ENCODE measurements around the gene KCNAB1. TPM values are rescaled to one million over a fixed set of nuclear protein-coding genes. Genes with fewer than 3 reads are reported as not detected.
"Not testable (repeated sequence)": the region's sequence is repeated elsewhere in the genome, so short reads cannot be mapped to it uniquely, and the experiment has no call there.

KCNAB1 gene
- total RNA-seq, 1 donor from 2014 or later: not detected

DNA sequence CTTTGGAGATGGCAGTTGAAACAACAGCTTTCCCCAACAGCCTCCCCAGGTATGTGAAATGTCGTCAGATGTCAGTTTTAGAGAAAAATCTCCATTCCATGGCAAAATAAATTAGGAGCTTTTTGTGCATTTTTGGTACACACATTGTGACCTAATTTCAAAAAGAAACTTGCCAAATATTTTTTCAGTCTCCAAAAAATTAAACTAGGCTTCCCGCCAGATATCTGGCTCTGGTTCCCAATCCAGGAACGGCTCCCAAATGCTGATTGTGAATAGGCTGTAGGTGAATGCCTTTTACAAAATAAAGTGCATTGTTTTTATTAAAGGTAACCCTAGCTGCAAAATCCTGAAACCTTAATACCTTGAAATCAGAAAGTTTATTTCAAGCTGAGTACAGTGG, 10.9 kb downstream of the KCNAB1 start:
- H3K27me3 Mint-ChIP-seq: peaks cover 15% of the 10 kb centered on the region
- intact Hi-C loops (cut with micrococcal nuclease): no loop called here
- no peak overlapping the region for H3K4me3 Mint-ChIP-seq
- no peak for TF ChIP-seq CTCF (IDR thresholded peaks at IDR 0.05)
- no peaks in the 10 kb centered on the region for H3K9me3 Mint-ChIP-seq
- no peak overlapping the region for H3K27ac Mint-ChIP-seq
- no peaks in the 10 kb centered on the region for H3K4me1 Mint-ChIP-seq
- CTCF ChIA-PET: no interaction called here
- H3K36me3 Mint-ChIP-seq (ENCODE audit: low read depth): no peaks in the 10 kb centered on the region
- ATAC-seq (ENCODE audit: low read depth) (no peak), DNase-seq (no peak)
- POLR2A ChIA-PET: no interaction called here

DNA sequence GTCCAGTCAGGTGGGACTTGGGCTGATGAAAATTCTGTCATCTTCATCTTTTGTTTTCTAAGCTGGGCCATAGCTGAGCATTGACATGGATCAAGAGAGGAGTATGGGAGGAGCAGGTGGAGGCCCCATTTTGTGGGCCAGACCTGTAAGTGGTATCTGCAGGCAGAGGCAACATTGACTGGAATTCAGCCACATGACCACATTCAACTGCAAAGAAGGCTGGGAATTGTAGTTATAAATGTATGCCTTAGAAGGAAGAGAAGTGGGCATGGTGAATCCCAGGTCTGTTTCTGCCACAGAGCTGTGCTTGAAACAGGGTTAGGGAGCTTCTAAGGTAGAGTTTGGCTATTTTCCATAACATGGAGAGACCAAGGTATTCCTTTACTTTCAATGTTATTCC, 11.4 kb downstream of the KCNAB1 start:
- H3K27me3 Mint-ChIP-seq: peaks cover 15% of the 10 kb centered on the region

GRCh38 chr3:156132313-156132712, 11.9 kb downstream of the KCNAB1 start:
- ATAC-seq (ENCODE audit: low read depth): no peak
- H3K27ac Mint-ChIP-seq: no peak overlapping the region
- intact Hi-C loops (cut with micrococcal nuclease): no loop called here
- H3K27me3 Mint-ChIP-seq: peaks cover 15% of the 10 kb centered on the region
- TF ChIP-seq CTCF (IDR thresholded peaks at IDR 0.05): no peak
- ChIA-PET POLR2A (no interaction called here), CTCF (no interaction called here)
- H3K4me3 Mint-ChIP-seq: no peak overlapping the region
- H3K9me3 Mint-ChIP-seq: no peaks in the 10 kb centered on the region
- no peaks in the 10 kb centered on the region for H3K4me1 Mint-ChIP-seq
- H3K36me3 Mint-ChIP-seq (ENCODE audit: low read depth): no peaks in the 10 kb centered on the region
- DNase-seq: no peak

More for the DNA sequence above, 11.4 kb downstream of the KCNAB1 start:
- H3K4me3 Mint-ChIP-seq: no peak overlapping the region
- no peaks in the 10 kb centered on the region for H3K9me3 Mint-ChIP-seq
- no peak for ATAC-seq (ENCODE audit: low read depth)
- intact Hi-C loops (cut with micrococcal nuclease): no loop called here
- CTCF ChIA-PET: no interaction called here
- no peak for TF ChIP-seq CTCF (IDR thresholded peaks at IDR 0.05)
- H3K27ac Mint-ChIP-seq: no peak overlapping the region
- POLR2A ChIA-PET: no interaction called here
- no peaks in the 10 kb centered on the region for H3K36me3 Mint-ChIP-seq (ENCODE audit: low read depth)
- H3K4me1 Mint-ChIP-seq: no peaks in the 10 kb centered on the region
- no peak for DNase-seq

DNA sequence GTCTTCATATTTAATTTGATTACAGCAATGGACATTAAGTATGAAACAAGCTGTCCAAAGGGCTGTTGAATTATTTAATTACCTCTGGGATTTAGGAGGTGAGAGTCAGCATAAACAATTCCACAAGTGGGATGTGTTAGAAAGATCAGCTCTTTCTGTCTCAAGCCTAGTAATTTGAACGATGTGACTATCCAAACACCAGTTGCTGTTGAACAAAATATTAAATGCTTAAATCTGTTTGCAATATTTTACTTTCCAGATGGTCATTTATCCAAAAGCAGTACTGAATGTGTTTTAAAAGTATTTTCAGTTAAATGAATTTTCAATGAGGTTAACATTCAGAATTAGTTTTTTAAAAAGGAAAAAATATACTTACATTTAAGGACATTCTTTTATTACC, 12.7 kb downstream of the KCNAB1 start:
- Mint-ChIP-seq H3K36me3 (ENCODE audit: low read depth) (no peaks in the 10 kb centered on the region), H3K27ac (no peak overlapping the region), H3K9me3 (no peaks in the 10 kb centered on the region), H3K4me1 (no peaks in the 10 kb centered on the region), H3K4me3 (no peak overlapping the region), H3K27me3 (peaks cover 19% of the 10 kb centered on the region)
- no peak for TF ChIP-seq CTCF (IDR thresholded peaks at IDR 0.05)
- POLR2A ChIA-PET: no interaction called here
- DNase-seq (no peak), ATAC-seq (ENCODE audit: low read depth) (no peak)
- intact Hi-C loops (cut with micrococcal nuclease): no loop called here
- CTCF ChIA-PET: no interaction called here

- ChIA-PET POLR2A (no interaction called here), CTCF (interaction anchor here (0.6 kb wide), 1 partner anchor 13 kb away, joined by 4 read pairs; no protein-coding TSS in a partner anchor)
- ATAC-seq (ENCODE audit: low read depth) (no peak), DNase-seq (no peak)
- Mint-ChIP-seq H3K4me1 (no peaks in the 10 kb centered on the region), H3K4me3 (no peak overlapping the region), H3K27me3 (peaks cover 22% of the 10 kb centered on the region), H3K27ac (no peak overlapping the region), H3K36me3 (ENCODE audit: low read depth) (no peaks in the 10 kb centered on the region), H3K9me3 (no peaks in the 10 kb centered on the region)
- intact Hi-C loops (cut with micrococcal nuclease): no loop called here
- TF ChIP-seq CTCF (IDR thresholded peaks at IDR 0.05): no peak
These were observed 15.7 kb downstream of the KCNAB1 start for GRCh38 chr3:156135921-156136638.

- POLR2A ChIA-PET; CTCF ChIA-PET; DNase-seq; intact Hi-C loops (cut with micrococcal nuclease); H3K27ac Mint-ChIP-seq; H3K4me1 Mint-ChIP-seq; H3K36me3 Mint-ChIP-seq (ENCODE audit: low read depth); ATAC-seq (ENCODE audit: low read depth); H3K4me3 Mint-ChIP-seq; H3K9me3 Mint-ChIP-seq: not testable (repeated sequence)
- H3K27me3 Mint-ChIP-seq: peaks cover 18% of the 10 kb centered on the region
These were observed 17.0 kb downstream of the KCNAB1 start for GRCh38 chr3:156137397-156137796.

Measured in activated B cell treated with CpG ODN at 0.5 μM for 24 hours (primary cell).